ENCODE measurements around the gene ABLIM3. TPM values are rescaled to one million over a fixed set of nuclear protein-coding genes. Genes with fewer than 3 reads are reported as not detected.

The ABLIM3 gene
- total and polyA plus RNA-seq, 12 donors, result 1.6 to 27.6 (median 12.9) TPM

DNA sequence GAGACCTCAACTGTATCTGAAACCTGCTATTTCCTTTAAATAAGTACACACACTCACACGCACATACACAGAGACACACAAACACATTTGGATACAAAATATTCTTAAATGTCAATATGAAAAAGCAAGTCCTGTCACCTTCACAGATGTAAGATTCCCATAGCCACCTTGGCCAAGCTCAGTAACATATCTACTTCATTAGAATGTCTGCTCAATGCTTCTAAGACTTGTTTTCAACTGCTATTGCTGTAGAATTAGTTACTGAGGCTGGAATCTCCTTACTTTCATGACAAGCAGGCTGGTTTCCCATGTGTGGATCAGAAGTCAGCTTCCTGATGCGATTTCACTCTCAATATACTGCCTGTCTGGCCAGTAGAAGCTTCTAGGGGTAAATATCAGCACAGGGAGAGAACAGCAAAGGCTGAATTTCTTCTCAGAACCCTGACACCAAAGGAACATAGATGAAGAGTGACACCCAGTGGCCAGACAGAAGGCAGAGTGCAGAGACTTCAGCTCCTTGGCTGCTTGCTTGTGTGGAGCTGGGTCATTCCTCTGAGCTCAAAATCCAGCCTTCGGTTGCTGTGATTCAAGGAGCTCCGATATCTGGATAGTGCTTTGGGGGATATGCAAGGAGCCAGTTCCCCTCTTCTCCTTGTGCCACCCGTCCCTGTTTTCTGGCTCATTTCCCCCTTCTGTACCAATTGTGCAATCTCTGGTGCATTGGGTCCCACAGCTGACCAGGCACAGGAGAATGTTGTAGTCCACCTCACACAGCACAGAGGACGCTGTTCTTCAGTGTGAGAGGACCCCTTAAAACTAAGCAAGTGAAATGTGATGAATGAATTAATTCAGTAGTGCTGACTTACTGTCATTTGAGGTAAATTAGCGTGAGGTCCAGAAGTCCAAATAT lies 26.6 kb upstream of the ABLIM3 start:
- peak; percentile 58 to 84 (median 66) for DNase-seq
- TF ChIP-seq CTCF (IDR thresholded peaks at IDR 0.05) (peak; percentile 45 to 77 (median 69)), POLR2A (IDR thresholded peaks at IDR 0.05) (no peak)
- no peaks in the 10 kb centered on the region for H3K9me3 ChIP-seq (replicated peaks in 1 of 3)
- H3K4me1 ChIP-seq (replicated peaks in 1 of 2), result no peaks in the 10 kb centered on the region
- H3K27ac ChIP-seq, result no peak overlapping the region
- no peaks in the 10 kb centered on the region for H3K27me3 ChIP-seq
- H3K36me3 ChIP-seq (replicated peaks in 1 of 2), result no peaks in the 10 kb centered on the region
- intact Hi-C loops (cut with DNase I), result loop anchor here (5.0 to 10.0 kb wide), 2 partner anchors 377 to 380 kb away; no protein-coding TSS in a partner anchor
- no peak overlapping the region for H3K4me3 ChIP-seq
- WGBS, 4 donors, result 31 to 40% (median 32%) methylated on average over 7 of the region's 7 CpGs

- H3K27ac ChIP-seq, result no peak overlapping the region
- H3K9me3 ChIP-seq (replicated peaks in 1 of 3), result no peaks in the 10 kb centered on the region
- no peak for DNase-seq
- peaks cover 6% of the 10 kb centered on the region for H3K27me3 ChIP-seq
- no peaks in the 10 kb centered on the region for H3K4me1 ChIP-seq (replicated peaks in 1 of 2)
- 83 to 100% (median 91%) methylated on average over 1 of the region's 1 CpG for WGBS, 4 donors
- intact Hi-C loops (cut with DNase I), result loop anchor here in 1 of 2 donors (10.0 kb wide), 1 partner anchor 383 kb away; no protein-coding TSS in a partner anchor
- no peaks in the 10 kb centered on the region for H3K36me3 ChIP-seq (replicated peaks in 1 of 2)
- H3K4me3 ChIP-seq, result no peak overlapping the region
- TF ChIP-seq CTCF (IDR thresholded peaks at IDR 0.05), result no peak
- TF ChIP-seq POLR2A (IDR thresholded peaks at IDR 0.05), result no peak
Observed at GRCh38 chr5:149117970-149118369, 23.3 kb upstream of the ABLIM3 start.

GRCh38 chr5:149118463-149118862 lies 22.8 kb upstream of the ABLIM3 start:
- H3K4me1 ChIP-seq (replicated peaks in 1 of 2), result no peaks in the 10 kb centered on the region
- H3K36me3 ChIP-seq (replicated peaks in 1 of 2), result no peaks in the 10 kb centered on the region
- TF ChIP-seq POLR2A (IDR thresholded peaks at IDR 0.05), result no peak
- no peak for TF ChIP-seq CTCF (IDR thresholded peaks at IDR 0.05)
- DNase-seq, result no peak
- H3K9me3 ChIP-seq (replicated peaks in 1 of 3), result no peaks in the 10 kb centered on the region
- H3K4me3 ChIP-seq, result no peak overlapping the region
- H3K27ac ChIP-seq, result no peak overlapping the region
- peaks cover 6% of the 10 kb centered on the region for H3K27me3 ChIP-seq
- intact Hi-C loops (cut with DNase I), result loop anchor here in 1 of 2 donors (10.0 kb wide), 1 partner anchor 384 kb away; no protein-coding TSS in a partner anchor

DNA sequence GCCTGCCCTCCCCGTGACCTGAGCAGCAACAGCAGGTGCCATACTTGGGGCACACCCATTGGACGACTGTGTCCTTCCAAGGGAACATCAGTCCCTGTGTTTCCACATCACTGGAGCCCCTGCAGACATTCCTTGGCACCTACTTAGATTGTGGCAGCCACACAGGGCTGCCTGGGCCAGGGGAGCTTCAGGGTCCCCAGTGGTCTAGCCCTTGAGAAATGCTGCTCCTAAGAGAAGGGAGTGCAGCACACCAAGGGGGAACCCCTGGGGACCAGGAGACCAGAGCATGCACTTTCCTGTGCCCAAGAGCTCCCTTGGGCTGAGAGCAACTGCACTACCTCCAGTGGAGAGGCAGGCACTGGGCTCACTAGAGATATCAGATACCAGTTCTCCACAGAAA lies 20.1 kb upstream of the ABLIM3 start:
- WGBS, 4 donors, result 46 to 70% (median 65%) methylated on average over 2 of the region's 2 CpGs
- Histone ChIP-seq H3K36me3 (replicated peaks in 1 of 2) (no peaks in the 10 kb centered on the region), H3K4me3 (no peak overlapping the region), H3K4me1 (replicated peaks in 1 of 2) (no peaks in the 10 kb centered on the region), H3K27ac (no peak overlapping the region), H3K9me3 (replicated peaks in 1 of 3) (no peaks in the 10 kb centered on the region), H3K27me3 (peaks cover 6% of the 10 kb centered on the region)
- no peak for TF ChIP-seq CTCF (IDR thresholded peaks at IDR 0.05)
- no peak for TF ChIP-seq POLR2A (IDR thresholded peaks at IDR 0.05)
- no peak for DNase-seq
- intact Hi-C loops (cut with DNase I), result no loop called here

Measured in adrenal gland (tissue), 12 donors.